ENCODE data around the gene GATAD2A.

- TF ChIP-seq GABPA (IDR thresholded peaks at IDR 0.05; ENCODE audit: low read depth): no peak
- no peak for TF ChIP-seq CTCF (IDR thresholded peaks at IDR 0.05; ENCODE audit: insufficient read depth, low read length)
- TF ChIP-seq, protein P1, sequence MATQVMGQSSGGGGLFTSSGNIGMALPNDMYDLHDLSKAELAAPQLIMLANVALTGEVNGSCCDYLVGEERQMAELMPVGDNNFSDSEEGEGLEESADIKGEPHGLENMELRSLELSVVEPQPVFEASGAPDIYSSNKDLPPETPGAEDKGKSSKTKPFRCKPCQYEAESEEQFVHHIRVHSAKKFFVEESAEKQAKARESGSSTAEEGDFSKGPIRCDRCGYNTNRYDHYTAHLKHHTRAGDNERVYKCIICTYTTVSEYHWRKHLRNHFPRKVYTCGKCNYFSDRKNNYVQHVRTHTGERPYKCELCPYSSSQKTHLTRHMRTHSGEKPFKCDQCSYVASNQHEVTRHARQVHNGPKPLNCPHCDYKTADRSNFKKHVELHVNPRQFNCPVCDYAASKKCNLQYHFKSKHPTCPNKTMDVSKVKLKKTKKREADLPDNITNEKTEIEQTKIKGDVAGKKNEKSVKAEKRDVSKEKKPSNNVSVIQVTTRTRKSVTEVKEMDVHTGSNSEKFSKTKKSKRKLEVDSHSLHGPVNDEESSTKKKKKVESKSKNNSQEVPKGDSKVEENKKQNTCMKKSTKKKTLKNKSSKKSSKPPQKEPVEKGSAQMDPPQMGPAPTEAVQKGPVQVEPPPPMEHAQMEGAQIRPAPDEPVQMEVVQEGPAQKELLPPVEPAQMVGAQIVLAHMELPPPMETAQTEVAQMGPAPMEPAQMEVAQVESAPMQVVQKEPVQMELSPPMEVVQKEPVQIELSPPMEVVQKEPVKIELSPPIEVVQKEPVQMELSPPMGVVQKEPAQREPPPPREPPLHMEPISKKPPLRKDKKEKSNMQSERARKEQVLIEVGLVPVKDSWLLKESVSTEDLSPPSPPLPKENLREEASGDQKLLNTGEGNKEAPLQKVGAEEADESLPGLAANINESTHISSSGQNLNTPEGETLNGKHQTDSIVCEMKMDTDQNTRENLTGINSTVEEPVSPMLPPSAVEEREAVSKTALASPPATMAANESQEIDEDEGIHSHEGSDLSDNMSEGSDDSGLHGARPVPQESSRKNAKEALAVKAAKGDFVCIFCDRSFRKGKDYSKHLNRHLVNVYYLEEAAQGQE (IDR thresholded peaks at IDR 0.05; ENCODE audit: insufficient replicate concordance, low read depth): no peak
- no peak for TF ChIP-seq POLR2AphosphoS5 (IDR thresholded peaks at IDR 0.05; ENCODE audit: low read depth)
Observed at GRCh38 chr19:19362075-19362474, 43.4 kb upstream of the GATAD2A start.
